NCI-H748 (cell line): ENCODE measurements around the gene SMARCB1.
A peak's percentile ranks its signal among the peaks of the same experiment; 100 is the strongest.

Experiments
- DNase-seq: peaks from one replicate; lab custom pipeline; 2025; ENCODE audit not compliant: unreplicated experiment; lab: John Stamatoyannopoulos, UW

The SMARCB1 gene

DNA sequence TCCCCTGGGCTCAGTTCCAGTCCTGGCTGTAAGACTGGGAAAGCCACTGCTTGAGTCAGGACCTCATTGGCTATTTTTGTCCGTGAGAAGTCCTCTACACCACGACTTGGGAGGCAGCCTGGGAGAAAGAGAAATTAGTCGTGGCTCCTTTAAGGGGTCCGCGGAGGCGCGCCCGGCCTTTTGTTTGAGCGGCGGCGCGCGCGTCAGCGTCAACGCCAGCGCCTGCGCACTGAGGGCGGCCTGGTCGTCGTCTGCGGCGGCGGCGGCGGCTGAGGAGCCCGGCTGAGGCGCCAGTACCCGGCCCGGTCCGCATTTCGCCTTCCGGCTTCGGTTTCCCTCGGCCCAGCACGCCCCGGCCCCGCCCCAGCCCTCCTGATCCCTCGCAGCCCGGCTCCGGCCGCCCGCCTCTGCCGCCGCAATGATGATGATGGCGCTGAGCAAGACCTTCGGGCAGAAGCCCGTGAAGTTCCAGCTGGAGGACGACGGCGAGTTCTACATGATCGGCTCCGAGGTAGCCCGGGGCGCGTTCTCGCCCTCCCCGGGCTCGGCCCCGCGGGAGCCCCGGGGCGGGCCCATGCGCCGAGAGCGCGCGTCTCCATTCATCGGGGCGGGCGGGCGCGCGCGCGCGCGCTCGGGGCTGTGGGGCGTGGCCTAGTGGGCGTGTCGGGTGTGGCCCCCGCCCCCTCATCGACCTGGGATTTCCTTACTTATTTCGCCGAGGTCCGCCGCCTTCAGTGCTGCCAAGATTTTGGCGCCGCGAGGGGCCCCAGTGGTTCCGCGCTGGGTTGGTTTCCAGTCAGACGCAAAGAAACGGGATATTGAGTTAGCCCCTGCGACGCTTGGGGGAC, at the start of gene SMARCB1:
TSS of gene SMARCB1 (plus strand) at position 215 of the 848 bp plus-strand sequence. CDS start at position 419, 204 bp downstream.
- DNase-seq: peak; percentile 87

DNA sequence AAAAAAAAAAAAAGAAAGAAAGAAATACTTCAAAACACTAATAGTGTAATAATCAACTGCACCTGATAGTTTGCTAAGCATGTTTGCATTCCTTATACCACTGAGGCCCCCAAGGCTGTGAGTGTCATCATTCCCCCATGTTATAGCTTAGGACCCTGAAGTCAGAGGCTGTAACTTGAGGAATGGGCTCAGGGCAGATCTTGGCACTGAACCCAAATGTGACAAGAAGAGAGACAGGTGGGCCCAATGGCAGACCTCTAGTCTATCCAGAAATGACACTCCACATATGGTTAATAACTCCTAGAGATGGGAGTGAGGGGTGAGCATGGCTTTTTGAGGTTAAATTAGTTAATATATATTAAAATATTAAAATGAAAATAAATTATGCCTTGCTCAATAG, 49.1 kb upstream of the SMARCB1 start:
- DNase-seq: no peak

DNA sequence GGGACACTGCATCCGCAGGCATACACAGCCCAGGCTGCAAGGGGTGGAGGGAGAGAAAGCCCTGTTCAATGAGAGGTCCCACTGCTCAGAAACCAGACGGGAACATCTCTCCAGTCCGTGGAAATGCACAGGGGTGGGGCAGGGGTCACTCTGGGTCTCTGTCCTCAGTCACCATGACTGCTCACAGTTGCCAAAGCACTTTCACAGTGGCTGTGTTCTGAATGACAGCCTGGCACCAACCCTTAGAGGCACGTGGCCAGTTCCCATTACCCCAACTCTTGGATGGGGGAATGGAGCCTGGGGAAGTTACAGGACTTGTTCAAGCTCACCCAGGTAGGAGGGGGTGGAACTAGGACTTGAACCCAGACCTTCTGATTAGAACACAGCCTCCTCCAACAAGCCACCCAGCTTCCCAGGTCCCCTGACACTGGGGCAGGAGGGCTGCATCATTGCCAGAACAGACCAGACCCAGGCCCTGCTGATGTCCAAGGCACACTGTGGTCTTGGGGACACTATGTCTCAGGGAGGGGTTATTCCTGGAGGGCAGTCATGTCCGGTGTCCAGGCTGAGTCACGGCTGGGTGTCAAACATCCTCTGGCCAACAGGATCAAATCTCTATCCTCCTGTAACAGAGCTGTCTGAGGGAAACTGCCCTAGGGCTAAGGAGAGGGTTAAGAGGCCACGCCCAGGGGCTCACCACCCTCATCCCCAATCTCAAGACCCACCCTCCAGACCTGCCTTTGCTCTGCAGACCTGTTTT, 44.1 kb upstream of the SMARCB1 start:
- no peak for DNase-seq

DNA sequence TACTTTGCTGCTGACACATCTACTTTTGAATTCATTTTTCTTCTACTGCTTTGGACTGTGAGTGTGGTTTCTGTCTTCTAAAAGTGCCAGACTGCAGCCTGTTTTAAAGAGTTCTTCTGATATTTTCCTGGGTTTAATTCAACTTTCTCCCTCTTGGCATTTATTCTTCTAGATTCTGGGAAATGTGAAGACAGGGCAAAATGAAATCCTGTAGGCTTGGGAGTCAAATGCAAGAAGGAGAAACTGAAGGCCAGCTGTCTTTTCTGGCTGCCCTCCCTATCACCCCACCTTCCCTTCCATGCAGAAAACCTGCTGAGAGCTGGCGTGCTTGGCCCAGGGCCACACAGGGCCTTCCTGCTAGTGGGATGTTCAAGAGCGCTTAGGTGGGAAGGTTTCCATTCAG, 43.5 kb upstream of the SMARCB1 start:
- DNase-seq: no peak

DNA sequence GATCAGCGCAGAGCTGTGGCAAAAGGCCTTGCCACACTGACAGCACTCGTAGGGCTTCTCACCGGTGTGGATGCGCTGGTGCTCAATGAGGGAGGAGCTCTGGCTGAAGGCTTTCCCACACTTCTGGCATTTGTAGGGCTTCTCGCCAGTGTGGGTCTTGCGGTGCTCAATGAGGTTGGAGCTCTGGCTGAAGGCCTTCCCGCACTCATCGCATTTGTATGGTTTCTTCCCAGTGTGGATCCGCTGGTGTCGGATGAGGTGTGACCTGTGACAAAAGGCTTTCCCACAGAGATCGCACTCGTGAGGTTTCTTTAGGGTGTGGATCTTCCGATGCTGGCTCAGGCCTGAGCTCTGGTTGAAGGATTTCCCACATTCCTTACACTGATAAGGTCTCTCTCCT, 42.8 kb upstream of the SMARCB1 start:
- DNase-seq: no peak

DNA sequence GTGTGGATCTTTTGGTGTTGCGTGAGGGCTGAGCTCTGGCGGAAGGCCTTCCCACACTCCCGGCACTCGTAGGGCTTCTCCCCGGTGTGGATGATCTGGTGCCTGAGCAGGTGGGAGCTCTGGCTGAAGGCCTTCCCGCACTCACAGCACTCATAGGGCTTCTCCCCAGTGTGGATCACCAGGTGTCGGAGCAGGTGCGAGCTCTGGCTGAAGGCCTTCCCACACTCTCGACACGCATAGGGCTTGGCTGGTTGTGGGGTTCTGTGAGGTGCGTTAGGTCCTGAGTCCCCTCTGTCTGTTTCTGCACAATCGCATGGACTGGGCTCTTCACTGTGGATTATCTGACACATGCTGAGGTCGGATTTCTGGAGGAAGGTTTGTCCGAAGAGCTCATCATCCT, 42.3 kb upstream of the SMARCB1 start:
- DNase-seq: no peak

DNA sequence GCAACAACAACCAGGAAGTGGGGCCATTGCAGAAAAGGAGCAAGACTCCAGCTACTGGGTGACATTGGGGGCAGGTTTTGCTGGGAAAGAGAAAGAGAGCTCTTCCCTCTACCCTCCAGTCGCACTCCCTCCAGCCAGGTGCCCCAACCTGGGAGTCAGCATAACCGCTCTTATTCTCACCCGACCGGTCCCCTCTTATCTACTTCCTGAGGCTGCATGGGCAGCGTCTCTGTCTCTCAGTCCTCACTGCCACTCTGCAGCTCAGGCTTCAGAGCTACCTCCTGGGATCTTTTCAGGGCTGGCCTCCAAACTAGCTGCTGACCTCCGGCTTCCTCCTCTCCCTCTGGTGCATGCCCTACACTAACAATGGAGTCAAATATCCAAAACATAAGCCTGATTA, 41.0 kb upstream of the SMARCB1 start:
- DNase-seq: no peak

DNA sequence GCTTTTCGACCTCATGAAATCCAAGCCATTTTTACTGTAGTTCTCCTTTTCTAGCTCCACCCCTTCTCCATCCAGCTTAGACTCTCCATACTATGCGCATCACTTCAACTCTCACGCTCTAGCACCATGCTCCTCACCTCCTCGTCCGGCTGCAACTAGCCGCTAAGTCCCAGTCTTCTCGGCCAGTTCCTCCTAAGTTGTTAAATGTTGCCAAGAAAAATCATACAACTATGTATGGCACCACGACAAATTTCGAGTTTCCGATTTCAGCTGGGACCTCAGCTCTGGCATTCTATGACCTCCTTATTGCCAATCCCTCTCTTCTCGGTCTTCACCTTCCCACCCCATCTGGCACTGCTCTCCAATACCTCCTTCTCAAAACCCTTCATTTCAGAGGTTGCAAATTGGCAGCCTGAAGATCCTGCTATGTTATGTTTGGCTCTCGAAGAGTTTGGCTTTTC, 36.9 kb upstream of the SMARCB1 start:
- no peak for DNase-seq

DNA sequence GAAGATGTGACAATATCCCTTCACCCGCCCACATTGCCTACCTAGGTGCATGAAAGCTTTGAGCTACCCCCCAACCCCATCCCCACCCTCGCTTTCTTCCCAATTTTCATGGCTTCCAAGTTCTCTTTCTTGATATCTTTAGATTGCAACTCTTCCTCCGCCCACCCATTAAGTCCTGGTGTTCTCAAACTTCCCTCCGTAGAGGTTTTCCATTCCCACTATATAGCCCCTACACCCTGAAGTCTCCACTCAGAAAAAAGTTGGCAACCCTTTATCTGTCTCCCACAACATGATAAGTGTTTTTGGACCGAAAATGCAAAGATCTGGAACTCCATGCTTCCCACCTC, 36.4 kb upstream of the SMARCB1 start:
- no peak for DNase-seq

DNA sequence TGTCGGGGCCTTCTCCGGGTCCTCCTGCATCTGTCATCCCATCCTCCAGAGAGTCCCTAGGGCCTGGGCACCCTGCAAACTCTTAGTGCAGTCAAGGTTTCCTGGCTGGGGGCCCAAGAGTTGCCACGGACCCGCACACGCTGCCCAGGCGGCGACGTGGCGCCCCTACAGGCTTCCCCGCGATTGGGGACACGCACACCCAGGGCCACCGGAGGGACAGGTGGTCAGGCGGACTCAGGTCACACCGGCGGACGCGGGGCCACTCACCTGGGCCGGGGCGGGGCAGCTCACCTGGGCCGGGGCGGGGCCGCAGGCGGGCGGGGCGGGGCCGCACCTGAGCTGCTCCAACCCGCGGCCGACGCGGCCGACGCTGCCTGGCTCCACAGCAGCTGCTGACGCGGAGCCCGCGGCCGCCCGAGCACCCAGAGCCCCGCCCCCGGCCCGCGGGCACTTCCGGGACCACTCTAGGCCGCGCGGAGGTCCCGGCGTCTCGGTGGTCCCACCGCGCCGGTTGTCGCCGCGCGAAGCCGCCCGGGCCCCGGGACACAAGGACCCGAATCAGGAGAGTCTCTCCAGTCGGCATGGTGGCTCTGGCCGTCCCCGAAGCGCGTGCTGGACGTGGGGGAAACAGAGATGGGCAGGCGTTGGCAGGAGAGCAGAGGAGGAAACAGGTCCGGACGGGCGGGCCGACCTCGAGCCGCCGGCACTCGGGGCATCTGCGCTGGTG, 35.9 kb upstream of the SMARCB1 start, which contains the start of gene ZNF70:
TSS of gene ZNF70 (minus strand) at position 399 of the 727 bp plus-strand sequence. CDS start 5,972 bp downstream, outside the sequence.
- DNase-seq: peak; percentile 89

DNA sequence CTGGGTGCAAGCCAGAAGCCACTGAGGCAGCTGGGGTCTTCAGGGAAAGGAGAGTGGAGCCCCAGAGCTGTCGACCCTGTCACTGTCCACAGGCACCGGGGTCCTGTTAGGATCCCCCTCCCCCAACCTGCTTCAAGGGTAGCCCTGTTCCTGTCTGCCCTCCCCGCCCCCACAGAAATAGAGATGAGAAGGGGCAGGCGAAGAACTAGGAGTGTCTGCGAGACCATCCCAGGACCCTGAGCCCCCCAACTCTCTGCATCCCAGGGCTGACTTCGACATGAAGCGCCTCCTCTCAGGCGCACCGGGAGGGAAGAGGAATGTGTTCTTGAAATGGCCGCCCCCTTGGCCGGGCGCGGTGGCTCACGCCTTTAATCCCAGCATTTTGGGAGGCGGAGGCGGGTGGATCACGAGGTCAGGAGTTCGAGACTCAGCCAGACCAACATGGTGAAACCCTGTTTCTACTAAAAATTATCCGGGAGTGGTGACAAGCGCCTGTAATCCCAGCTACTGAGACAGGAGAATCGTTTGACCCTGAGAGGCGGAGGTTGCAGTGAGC, 35.2 kb upstream of the SMARCB1 start:
- DNase-seq: peak; percentile 43

DNA sequence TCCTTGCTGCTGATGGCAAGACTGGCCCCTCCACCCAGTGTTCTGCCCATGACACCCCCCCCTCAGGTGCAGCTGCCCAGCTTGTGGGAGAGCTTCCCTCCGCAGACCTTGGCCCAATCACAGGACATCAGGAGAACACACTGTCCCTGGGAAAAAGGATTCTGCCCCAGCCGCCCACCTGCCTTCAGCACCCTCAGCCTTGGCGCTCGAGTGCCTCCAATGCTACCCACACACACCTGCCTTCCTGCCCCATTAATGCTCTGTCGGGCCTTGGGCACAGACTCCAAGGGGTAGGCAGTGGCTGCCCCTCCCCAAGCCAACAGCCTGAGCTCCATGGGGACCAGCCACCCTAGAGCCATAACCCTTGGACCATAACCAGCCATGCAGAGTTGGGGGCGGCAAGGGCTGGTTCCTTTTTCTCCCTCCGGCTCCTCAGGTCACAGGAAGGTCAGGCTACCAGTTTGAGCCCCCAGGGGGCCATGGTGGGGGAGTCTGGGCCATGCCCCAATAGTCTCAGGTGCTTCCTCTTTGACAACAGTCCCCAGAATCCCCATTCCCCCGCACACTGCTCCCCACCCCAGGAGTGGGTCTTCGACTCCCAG, 34.6 kb upstream of the SMARCB1 start:
- no peak for DNase-seq

DNA sequence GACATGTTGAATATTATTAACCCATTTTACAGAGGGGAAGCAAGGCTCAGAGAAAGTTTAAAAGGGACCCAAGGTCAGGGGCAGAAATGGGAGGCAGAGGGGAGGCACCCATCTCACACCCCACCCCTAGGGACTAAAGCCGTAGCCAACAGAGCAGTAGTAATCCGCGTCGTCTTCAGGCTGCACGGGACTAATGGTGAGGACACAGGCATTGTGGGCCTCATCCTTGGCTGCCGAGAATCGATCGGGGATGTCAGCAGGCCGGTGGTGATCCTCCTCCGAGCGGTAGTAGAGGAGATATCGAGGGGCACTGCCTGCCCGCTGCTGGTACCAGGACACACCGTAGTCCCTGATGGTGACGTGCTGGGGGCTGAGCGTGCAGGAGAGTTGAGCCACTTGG, 34.0 kb upstream of the SMARCB1 start:
- DNase-seq: no peak

DNA sequence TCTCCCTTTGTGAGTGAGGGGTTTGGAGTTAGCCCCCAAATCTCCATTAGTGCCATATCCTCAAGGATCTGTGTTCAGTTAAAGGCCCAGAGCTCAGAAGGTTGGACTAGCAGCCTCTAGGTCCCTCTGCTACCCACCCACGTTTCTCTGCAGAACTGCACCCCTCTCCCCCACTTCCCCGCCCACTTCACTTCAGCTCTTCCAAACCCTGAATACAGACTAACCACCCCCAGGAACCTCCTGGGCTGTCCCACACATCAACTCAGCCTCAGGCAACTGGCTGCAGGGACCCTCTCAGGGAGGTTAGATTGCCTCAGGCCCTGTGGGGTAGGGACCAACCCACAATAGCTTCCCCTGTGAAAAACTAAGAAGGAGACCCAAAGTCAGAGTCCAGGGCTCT, 33.4 kb upstream of the SMARCB1 start:
- DNase-seq: no peak

DNA sequence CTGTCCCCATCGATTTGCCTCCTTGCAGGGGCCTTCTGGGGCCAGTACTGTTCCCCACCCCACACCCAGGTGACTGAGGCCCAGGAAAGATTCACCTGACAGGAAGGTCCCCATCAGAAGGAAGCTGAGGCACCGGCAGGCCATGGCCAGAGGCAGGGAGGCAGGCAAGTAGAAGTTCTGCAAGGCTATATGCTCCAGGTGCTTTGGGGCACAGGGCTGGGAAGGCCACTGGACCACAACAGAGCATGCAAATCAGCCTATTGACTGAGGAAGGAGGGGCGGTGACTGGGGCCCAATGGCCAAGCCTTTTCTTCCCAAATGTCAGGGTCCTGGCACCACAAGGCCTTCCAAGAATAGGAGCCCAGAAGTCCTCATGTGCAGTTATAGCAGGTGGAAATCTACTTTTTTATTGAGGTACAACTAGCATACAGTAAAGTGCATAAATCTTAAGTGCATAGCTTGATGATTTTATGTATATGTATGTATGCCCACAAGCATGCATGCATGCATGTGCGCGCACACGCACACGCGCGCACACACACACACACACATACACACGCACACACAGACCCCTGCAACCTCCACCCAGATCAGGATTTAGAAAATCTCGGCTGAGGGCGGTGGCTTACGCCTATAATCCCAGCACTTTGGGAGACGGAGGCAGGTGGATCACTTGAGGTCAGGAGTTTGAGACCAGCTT, 32.4 kb upstream of the SMARCB1 start, which contains the start of gene VPREB3:
TSS of gene VPREB3 (minus strand) at position 206 of the 700 bp plus-strand sequence. CDS start at position 144, 62 bp downstream.
- no peak for DNase-seq

DNA sequence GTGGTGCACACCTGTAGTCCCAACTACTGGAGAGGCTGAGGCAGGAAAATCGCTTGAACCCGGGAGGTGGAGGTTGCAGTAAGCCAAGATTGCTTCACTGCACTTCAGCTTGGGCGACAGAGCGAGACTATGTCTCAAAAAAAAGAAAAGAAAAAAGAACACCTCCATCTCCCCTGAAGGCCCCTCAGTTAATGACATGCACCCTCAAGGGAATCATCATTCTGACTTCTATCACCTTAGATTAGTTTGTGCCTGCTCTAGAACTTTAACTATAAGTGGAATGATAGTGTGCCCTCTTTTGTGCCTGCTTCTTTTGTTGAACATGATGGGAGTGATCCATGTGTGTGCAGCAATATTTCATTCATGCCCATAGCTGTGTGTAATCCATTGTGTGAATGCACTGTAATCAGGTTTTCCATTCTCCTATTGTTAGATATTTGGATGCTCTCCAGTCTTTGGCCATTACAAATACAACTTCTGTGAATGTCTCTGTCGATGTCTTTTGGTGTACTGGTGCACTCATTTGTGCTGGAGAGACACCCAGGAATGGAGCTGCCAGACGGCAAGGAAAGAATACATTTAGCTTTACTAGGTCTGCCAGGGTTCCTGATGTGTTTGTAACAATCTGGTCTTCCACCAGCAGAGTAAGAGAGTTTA, 31.7 kb upstream of the SMARCB1 start:
- no peak for DNase-seq

DNA sequence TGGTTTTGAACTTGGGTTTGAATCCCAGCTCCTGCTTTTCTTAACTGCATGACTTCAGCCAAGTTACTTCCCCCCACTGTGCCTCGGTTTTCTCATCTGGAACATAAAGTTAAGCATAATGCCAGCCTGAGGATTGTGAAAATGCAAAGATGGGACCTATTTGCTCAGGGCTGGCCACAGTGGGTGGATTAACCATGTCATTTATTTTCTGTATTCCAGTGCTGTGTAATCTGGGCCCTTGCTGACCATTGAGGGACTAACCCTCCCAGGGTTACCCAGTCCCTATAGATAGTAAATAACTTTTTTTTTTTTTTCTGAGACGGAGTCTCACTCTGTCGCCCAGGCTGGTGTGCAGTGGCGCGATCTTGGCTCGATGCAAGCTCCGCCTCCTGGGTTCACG, 31.1 kb upstream of the SMARCB1 start:
- no peak for DNase-seq

DNA sequence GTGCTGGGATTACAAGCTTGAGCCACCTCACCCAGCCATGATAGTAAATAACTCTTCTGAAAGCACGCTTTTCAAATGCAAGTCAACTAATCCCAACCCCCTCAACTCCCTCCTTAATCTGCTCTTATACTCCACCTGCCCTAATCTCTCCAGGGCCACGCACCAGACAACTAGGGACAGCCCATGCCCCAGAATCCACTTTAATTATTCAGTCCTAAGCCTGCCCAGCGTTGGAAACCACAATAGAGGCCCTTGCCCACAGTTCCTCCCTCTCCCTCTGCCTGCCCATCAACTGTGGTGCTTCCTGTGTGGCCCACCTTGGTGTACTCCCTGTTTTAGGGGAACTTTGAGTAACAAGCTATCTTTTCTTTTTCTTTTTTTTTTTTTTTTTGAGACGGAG, 29.9 kb upstream of the SMARCB1 start:
- no peak for DNase-seq

DNA sequence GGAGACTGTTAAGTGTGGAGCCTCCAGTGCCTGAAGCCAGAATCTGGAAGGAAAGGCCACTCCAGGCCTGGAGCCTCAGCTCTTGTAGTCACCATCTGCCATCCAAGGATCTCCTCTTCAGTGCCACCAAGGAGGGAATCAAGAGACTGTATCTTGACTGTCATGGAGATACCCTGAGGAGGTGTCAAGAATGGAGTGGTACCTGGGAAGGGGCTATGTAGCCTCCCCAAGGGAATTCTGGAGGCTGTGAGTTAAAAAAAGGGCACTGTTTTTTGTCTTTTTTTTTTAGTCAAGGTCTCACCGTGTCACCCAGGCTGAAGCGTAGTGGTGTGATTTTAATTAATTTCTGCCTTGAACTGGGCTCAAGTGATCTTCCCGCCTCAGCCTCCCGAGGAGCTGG, 27.2 kb upstream of the SMARCB1 start:
- no peak for DNase-seq

DNA sequence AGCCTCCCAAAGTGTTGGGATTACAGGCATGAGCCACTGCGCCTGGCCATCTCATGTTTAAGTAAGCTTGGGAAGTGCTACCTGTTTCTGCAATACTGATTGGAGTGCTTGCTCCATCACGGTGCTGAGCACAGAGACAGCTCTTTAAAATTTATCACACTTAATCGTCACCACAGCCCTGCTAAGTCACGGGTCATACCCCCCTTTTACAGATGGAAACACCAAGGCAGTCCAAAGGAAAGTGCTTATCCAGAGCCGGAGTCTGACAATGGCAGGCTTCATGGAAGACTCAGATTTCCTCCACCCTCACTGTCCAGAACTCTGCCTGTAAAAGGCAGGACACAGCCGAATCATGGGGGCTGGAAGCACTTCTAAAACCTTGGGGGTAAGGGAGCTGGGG, 26.7 kb upstream of the SMARCB1 start:
- DNase-seq: no peak
